Measurements from ENCODE around the gene SLC37A2.

The SLC37A2 gene

DNA sequence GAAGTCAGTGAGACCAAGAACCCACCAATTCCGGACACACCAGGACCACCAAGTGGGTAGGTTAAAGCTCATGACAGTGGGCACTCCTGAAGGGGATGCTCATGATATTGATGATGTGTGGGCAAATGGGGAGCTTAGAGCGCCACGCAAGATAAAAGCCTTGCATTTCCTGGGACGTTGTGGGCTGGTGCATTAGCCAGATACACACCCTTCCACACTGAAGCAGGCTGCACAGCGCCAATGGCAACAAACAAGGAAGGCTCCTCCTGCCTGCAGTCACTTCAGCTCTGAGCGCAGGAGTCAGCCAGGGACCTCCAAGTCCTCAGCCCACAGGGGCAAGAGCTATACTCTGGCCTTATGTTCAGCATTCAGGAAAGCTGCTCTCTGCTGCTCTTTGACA, 27.7 kb downstream of the SLC37A2 start:
- in situ Hi-C loops (cut with HindIII; ENCODE audit: low pct_unique_long_range_greater_than_20kb, low sequenced_read_pairs): no loop called here
- no peak for TF ChIP-seq JUND (IDR thresholded peaks at IDR 0.05; ENCODE audit: low read depth)
- no peak for DNase-seq (ENCODE audit: low read depth in 1 of 2, low spot score in 1 of 2)

DNA sequence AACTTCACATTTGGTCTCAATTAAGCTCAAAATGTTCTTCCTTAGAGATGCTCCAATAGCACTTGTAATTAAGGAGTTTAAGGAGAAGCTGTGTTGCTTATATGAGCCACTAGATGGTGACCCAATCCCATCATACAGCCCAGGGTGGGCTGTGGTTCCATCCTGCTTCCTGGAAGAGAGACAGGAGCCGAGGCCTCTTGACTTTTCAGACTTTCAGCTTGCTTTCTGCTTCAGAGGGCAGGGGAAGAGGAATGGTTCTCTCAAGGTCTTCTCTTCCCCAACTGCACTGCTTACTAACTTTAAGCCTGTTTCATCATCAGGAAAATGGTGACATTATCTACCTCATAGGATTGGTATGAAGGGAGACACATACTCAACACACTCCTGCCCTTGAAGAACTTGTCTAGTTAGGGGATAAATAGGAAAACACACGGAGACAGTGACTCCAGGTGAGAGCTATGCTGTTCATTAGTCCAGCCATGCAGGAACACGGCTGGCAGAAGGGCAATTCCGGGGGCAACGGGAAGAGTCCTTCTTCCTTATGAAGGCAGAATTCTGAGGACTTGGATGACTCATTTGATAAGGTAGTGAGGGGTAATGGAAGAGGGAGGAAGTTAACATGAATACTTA, 28.3 kb downstream of the SLC37A2 start:
- no peak for TF ChIP-seq JUND (IDR thresholded peaks at IDR 0.05; ENCODE audit: low read depth)
- DNase-seq (ENCODE audit: low read depth in 1 of 2, low spot score in 1 of 2): peak; percentile 81 to 86
- in situ Hi-C loops (cut with HindIII; ENCODE audit: low pct_unique_long_range_greater_than_20kb, low sequenced_read_pairs): no loop called here

DNA sequence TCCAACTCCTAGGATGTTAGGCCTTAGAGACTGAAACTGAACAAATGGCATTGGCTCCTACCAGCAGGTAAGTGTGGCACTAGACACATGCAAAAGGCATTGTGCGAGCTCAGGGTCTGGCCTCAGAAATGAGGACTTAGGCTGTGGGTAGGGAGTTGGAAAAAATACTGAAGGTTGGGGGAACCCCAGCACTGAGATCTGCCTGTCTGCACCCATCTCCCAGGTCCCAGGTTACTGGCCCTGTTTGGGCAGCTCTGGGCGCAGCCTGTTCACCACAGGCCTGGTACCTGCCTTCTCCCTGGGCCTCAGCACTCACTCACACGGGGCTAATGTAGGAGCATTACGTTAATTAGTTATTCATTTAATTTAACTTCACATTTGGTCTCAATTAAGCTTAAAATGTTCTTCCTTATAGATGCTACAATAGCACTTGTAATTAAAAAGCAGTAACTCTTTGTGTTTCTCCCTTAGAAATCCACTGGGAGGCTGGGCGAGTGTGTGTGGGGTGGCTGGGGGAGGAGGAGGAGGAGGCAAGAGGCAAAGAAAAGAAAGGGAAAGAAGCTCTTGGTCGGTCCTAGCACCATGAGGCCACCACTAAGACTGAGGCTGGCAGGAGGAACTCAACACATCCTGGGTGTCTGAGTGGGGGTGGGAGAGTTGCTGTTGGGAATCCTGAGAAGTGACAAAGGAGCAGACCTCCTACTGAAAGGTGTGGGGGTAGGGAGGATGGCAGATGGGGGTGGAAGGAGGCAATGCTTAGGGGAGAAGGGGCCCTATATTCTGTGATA, 29.0 kb downstream of the SLC37A2 start:
- in situ Hi-C loops (cut with HindIII; ENCODE audit: low pct_unique_long_range_greater_than_20kb, low sequenced_read_pairs): no loop called here
- DNase-seq (ENCODE audit: low read depth in 1 of 2, low spot score in 1 of 2): no peak
- no peak for TF ChIP-seq JUND (IDR thresholded peaks at IDR 0.05; ENCODE audit: low read depth)

DNA sequence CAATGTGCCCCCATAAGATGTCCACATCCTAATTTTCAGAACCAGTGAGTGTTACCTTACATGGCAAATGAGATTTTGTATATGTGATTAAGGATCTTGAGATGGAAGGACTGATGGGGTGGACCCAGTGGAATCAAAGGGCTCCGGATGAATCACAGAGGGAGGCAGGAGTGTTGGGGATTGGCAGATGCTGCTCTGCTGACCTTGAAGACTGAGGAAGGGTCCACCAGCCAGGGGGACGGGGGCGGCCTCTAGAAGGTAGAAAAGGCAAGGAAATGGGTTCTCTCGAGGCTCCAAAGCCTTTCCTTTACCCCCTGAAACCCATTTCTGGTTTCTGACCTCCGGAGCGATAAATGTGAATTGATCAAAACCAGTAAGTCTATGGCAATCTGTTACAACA, 29.6 kb downstream of the SLC37A2 start:
- no peak for TF ChIP-seq JUND (IDR thresholded peaks at IDR 0.05; ENCODE audit: low read depth)
- no peak for DNase-seq (ENCODE audit: low read depth in 1 of 2, low spot score in 1 of 2)
- in situ Hi-C loops (cut with HindIII; ENCODE audit: low pct_unique_long_range_greater_than_20kb, low sequenced_read_pairs): no loop called here

DNA sequence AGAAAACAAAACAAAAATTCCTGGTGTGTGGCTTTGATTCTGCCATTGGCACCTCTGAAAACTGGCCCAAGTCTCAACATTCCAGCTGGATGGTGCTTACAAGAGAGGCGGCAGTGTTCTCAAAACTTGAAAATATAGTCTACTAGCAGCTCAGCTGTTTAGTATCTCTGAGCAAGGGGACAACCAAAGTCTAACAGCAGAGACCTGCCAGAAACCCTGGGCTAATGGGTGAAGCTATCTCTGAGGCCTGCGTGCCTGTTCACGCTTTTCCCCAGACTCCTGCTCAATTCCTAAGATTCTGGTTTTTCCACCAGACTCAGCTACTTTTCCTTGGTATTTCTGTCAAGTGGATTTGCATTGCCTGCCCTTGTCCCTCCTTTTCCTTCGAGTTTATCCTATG, 30.4 kb downstream of the SLC37A2 start:
- no peak for DNase-seq (ENCODE audit: low read depth in 1 of 2, low spot score in 1 of 2)
- in situ Hi-C loops (cut with HindIII; ENCODE audit: low pct_unique_long_range_greater_than_20kb, low sequenced_read_pairs): no loop called here

DNA sequence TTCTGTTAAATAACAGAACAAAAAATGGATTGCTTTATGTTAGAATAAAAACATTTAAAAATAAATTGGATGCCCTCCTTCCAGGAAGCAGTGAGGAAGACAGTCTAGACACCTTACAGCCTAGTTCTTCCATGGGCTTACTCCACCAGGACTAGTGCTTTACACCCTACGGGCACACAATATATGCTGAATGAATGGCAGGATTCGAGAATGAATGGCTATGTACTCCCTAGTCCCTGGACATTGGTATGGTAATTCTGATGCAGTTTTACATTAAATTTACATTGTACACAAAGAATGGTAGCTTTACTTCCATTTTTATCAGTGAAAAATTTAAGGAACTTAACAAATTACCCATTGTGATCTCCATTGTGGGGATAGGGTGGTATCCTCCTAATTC, 31.6 kb downstream of the SLC37A2 start:
- no peak for DNase-seq (ENCODE audit: low read depth in 1 of 2, low spot score in 1 of 2)
- in situ Hi-C loops (cut with HindIII; ENCODE audit: low pct_unique_long_range_greater_than_20kb, low sequenced_read_pairs): no loop called here

More for the DNA sequence above, 30.4 kb downstream of the SLC37A2 start:
- no peak for TF ChIP-seq JUND (IDR thresholded peaks at IDR 0.05; ENCODE audit: low read depth)

DNA sequence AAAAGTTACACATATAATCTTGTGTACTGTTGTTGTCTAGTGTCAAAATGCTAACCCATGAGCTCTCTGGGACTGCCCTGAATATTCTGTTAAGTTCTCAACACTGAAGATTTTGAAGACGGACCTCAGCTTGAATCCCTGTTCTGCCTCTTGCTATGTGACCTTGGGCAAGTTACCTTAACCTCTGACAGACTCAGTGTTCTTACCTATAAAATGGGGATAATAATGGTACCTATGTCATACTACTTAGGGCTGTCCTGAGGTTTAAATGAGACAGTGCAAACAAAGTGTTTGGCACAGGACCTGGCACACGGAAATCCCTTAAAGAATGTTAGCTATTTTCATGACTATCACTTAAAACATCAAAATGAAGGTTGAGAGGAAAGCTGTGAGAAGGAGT, 37.0 kb downstream of the SLC37A2 start:
- in situ Hi-C loops (cut with HindIII; ENCODE audit: low pct_unique_long_range_greater_than_20kb, low sequenced_read_pairs): no loop called here
- TF ChIP-seq JUND (IDR thresholded peaks at IDR 0.05; ENCODE audit: low read depth): no peak
- no peak for DNase-seq (ENCODE audit: low read depth in 1 of 2, low spot score in 1 of 2)

More for the DNA sequence above, 31.6 kb downstream of the SLC37A2 start:
- no peak for TF ChIP-seq JUND (IDR thresholded peaks at IDR 0.05; ENCODE audit: low read depth)

DNA sequence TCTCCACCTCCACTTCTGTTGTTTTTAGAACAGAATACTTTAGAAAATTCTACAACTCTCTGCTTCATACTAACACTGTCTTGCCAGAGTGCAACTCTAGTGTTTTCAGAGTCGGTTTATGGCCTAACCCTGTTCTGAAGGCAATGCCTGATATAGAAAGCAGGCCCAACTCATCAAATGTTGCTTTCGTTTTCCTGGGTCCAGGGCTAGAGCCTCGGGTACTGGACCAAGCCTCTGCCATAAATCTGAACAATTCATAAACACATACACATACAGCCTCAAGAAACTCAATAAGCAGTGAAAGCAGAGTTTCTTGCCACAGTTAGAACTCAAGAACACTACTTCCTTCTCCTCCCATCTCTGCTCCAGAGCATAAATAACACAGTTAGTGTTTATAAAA, 38.5 kb downstream of the SLC37A2 start:
- in situ Hi-C loops (cut with HindIII; ENCODE audit: low pct_unique_long_range_greater_than_20kb, low sequenced_read_pairs): no loop called here
- no peak for DNase-seq (ENCODE audit: low read depth in 1 of 2, low spot score in 1 of 2)

DNA sequence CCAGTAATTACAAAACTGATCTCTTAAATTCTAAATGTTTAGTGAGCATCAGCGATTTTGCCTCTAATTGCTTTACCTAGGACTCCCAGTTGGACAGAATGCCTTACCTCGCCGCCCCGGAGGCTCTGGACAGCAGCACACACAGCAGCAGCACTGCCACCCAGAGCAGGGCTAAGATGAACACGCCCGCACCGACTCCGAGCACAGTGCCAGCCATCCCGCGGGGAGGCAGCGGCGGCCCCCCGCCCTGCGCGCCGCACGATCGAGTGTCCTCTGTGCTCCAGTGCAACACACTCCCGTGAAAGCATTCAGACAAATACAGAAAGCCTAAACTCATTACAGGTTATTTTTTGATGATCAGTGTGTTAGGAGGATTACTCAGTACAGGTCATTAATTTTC, 38.9 kb downstream of the SLC37A2 start:
- in situ Hi-C loops (cut with HindIII; ENCODE audit: low pct_unique_long_range_greater_than_20kb, low sequenced_read_pairs): no loop called here
- no peak for TF ChIP-seq JUND (IDR thresholded peaks at IDR 0.05; ENCODE audit: low read depth)
- no peak for DNase-seq (ENCODE audit: low read depth in 1 of 2, low spot score in 1 of 2)

More for the DNA sequence above, 38.5 kb downstream of the SLC37A2 start:
- no peak for TF ChIP-seq JUND (IDR thresholded peaks at IDR 0.05; ENCODE audit: low read depth)

DNA sequence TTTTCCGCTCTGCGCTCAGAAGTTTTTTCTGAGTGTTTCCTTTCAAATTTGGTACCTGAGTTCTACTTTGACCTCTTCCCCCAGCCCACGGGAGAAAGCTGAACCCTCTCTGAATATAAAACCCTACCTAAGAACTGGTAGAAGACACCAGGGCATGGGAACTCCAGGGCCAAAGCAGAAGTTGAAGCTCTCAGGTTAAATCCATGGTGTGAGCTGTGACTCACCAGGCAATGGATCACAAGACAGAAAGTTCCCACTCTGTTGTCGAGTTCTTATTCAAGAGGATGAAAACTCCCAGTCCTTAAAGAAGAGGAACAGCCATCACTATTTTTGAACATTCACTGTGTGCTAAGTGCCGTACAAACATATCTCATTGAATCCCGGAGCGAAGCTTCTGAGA, 39.4 kb downstream of the SLC37A2 start:
- no peak for DNase-seq (ENCODE audit: low read depth in 1 of 2, low spot score in 1 of 2)
- in situ Hi-C loops (cut with HindIII; ENCODE audit: low pct_unique_long_range_greater_than_20kb, low sequenced_read_pairs): no loop called here
- TF ChIP-seq JUND (IDR thresholded peaks at IDR 0.05; ENCODE audit: low read depth): no peak

DNA sequence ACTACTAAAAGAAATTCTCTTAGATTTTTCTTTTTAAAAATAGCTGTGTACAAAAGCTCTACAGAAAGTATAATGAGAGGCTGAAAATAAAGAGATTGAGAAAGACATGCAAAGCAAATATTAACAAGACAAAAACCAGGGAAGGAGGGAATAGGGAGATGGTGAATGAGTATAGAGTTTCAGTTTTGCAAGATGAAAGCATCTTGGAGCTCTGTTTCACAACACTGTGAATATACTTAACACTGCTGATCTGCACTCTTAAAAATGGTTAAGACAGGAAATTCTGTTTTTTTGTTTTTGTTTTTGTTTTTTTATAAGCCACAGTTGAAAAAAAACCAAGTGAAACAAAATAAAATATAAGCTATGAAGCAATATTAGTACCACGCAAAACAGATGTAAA, 42.8 kb downstream of the SLC37A2 start:
- TF ChIP-seq JUND (IDR thresholded peaks at IDR 0.05; ENCODE audit: low read depth): no peak
- in situ Hi-C loops (cut with HindIII; ENCODE audit: low pct_unique_long_range_greater_than_20kb, low sequenced_read_pairs): no loop called here
- DNase-seq (ENCODE audit: low read depth in 1 of 2, low spot score in 1 of 2): no peak

DNA sequence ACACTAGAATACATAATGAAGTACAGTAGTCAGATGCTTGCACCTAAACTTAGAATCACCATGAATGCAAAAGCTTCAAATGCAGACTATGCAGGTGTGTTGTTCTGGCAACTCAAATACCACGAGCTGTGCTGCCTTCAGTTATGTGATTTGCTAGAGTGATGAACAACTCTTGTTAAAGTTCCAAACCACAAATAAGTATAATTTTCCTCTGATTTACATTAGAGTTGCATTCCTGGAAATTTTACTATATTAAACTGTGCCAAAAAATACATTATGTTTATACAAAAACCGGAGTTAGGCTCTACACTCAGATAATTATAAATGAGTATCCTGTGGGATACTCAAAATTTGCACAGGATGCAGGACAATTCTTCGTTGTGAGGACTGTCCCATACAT, 45.4 kb downstream of the SLC37A2 start:
- in situ Hi-C loops (cut with HindIII; ENCODE audit: low pct_unique_long_range_greater_than_20kb, low sequenced_read_pairs): no loop called here
- DNase-seq (ENCODE audit: low read depth in 1 of 2, low spot score in 1 of 2): no peak
- TF ChIP-seq JUND (IDR thresholded peaks at IDR 0.05; ENCODE audit: low read depth): no peak

DNA sequence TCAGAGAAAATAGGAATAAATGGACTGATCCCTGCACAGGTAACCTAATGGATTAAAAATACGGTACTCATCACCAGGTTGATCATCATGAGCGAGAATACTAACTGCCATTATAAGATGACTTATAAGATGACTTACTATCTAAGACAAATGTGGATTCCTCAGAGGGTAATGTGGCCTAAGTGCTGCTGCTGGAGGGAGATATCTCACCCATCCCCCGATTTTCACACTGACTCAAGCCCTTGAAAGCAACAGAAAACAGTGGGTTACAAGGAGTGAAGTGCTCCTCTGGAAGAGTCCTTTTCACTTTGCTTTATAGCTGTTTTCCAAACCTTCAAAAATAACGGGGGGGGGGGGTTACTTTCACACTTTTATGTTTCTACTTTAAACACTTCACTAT, 47.4 kb downstream of the SLC37A2 start:
- DNase-seq (ENCODE audit: low read depth in 1 of 2, low spot score in 1 of 2): no peak
- TF ChIP-seq JUND (IDR thresholded peaks at IDR 0.05; ENCODE audit: low read depth): no peak
- in situ Hi-C loops (cut with HindIII; ENCODE audit: low pct_unique_long_range_greater_than_20kb, low sequenced_read_pairs): no loop called here
